HG03565 (cell line): ENCODE measurements around the gene SIL1.
"Not testable (repeated sequence)": the region's sequence is repeated elsewhere in the genome, so short reads cannot be mapped to it uniquely, and the experiment has no call there.

Source experiments
- ATAC-seq: cut with Tn5 transposase; IDR thresholded peaks from one replicate; pipeline ENCODE4 v1.9.1; 2021; ENCODE audit warnings: mild to moderate bottlenecking, moderate library complexity; ENCODE audit not compliant: unreplicated experiment

The SIL1 gene

GRCh38 chr5:139205124-139205523 is 7.0 kb upstream of the SIL1 start:
- ATAC-seq, result no peak

- no peak for ATAC-seq
These were observed 6.0 kb upstream of the SIL1 start for GRCh38 chr5:139204196-139204595.

GRCh38 chr5:139199321-139199720 is 1.2 kb upstream of the SIL1 start:
- ATAC-seq, result no peak

- no peak for ATAC-seq
These were observed 1.7 kb downstream of the SIL1 start for GRCh38 chr5:139196296-139196956.

DNA sequence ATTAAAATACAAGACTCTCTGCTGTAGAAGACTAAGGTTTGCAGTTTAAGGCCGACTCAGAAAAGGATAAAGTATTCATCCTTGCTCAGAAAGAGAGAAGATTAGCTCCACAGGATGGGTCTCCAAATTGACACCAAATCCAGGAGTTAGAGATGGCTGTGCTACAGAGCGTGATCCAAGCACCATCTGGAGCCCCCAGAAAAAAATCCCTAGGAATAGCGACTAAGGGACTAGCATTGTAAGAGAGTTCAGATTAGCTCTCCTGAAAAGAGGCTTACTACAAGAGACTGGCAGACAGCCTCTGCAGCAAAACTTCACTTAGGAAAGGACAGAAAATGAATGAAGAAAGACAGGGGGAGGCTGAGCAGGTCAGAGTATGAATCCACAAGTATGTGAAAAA is 3.7 kb downstream of the SIL1 start:
- ATAC-seq, result no peak

DNA sequence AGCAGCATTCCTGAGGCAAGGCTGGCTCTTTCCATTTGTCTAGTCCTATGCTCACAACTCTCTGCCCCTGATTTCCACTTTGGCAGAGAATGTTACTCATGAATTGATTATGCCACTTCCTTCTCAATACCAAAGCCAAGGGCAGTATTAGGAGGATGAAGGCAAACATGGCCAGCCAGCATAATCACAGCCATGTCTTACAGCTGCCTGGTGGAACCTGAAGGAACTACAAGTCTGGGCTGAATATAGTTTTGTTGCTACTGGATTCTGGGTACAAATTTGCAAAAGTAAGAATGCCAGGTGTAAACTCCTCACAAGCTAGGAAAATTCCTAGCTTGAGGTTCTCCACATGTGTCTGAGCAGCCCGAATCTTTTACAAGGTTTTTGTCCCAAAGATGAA is 4.2 kb downstream of the SIL1 start:
- no peak for ATAC-seq

- ATAC-seq, result not testable (repeated sequence)
These were observed 5.3 kb downstream of the SIL1 start for GRCh38 chr5:139192906-139193305.

DNA sequence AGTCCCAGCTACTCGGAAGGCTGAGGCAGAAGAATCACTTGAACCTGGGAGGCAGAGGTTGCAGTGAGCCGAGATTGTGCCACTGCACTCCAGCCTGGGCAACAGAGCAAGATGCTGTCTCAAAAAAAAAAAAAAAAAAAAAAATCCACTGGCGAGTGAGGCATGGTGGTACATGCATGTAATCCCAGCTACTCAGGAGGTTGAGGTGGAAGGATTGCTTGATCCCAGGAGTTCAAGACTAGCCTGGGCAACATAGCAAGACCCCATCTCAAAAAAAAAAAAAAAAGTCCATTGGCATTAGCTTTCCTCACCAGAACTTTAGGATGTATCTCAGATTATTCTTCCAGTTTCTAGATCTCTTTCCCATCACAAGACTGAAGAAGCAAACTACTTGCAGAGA is 6.2 kb downstream of the SIL1 start:
- not testable (repeated sequence) for ATAC-seq

- no peak for ATAC-seq
These were observed 8.0 kb downstream of the SIL1 start for GRCh38 chr5:139190125-139190524.

DNA sequence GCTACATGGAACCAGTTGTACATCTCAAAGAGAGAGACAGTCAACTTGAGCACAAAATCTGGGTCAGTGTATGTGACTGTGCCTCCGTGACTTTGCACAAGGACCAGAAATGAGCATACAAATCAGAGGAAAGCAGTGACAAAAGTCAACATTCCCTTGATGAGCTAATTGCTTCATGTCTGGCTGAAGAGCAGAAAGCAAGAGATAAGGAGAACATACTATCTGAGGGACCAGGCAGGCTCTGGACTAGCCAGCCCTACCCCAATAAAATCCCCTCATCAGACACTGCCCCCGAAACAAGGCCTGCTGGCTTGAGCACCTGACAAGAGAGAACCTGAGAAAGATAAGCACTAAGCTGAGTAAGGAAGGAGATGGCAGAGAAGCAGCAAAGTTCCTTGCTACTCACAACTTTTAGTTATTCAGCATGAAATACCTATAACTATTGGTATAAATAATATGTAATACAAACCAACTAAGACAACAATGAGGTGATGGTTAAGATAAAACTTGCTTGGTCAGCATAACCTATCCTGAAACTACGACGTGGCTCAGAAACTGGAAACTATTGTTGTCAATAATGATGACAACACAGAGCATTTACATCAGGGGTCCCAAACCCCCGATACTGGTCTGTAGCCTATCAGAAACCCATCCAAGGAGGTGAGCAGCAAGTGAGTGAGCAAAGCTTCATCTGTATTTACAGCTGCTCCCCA is 9.5 kb downstream of the SIL1 start:
- no peak for ATAC-seq

DNA sequence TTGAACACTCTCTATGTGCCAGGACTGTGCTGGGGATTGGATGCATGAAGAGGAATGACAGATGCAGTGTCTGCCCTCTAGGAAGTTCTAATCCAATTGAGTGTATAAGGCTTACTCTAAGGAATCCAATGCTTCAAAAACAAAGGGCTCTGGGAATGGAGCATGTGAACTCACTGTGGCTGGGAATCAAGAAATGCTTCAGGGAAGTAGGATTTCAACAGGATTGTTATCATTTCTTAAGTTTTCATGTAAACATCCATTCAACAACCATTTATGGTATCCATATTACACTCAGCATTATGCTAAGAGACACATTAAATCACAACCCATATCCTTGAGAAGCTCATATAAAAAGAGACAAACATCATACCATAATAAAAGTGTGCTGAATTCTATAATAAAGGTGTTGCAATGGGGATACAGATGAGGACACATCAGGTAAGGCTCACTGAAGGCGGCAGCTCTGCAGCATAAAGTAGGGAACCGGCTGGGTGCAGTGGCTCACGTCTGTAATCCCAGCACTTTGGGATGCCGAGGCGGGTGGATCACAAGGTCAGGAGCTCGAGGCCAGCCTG is 11.3 kb downstream of the SIL1 start:
- ATAC-seq, result no peak

DNA sequence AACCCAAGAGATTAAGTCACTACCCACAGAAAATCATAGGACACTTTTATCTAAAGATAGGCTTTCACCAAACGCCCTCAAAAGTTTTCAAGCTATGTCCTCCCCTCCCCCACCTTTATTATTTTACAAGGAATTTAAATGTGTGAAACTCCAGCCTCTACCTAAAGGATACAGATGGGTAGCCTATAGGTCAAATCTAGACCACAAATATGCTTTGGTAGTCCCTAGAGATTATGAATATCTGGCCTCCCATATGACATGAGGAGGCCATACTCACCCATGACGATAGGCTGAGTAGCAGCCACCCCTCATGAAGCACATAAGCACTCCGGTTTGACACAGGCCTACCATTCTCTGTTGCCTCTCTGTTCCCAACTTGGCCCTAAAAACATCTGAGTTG is 11.9 kb downstream of the SIL1 start:
- no peak for ATAC-seq

DNA sequence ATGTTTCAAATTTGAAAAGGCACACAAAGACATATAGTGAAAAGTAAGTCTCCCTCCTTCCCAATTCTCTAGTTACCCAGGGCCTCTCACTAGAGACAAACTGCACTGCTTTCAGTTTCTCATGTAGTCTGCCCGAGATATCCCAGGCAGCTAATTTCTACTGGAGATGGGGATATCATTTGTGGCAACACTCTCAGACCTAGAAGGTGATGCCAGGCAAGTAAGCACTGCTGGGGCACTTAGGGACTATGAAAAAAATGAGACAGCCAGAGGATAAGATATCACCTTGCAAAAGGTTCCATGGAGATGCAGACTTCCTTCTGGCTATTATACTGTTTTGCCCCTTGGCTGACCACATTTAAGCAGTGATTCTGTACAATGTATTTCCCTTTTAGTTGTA is 12.6 kb downstream of the SIL1 start:
- no peak for ATAC-seq

DNA sequence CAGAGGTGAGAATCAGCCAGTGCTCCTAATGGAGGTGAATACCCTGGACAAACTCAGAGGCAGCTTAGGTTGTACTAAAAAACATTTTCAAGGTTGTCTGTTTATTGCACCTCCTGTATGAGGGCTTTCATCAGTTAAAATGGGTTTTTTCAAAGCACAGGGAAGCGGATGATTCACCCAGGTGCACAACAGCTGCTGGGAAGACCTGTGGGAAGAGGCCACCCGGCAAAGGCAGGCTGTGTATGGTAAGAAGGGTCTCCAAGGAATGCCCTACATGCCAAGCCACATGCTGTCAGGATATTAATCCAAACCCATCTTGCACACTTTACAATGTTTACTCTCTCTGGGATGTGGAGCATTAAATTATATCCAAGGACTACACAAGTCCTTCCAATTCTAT is 14.7 kb downstream of the SIL1 start:
- no peak for ATAC-seq

- no peak for ATAC-seq
These were observed 15.5 kb downstream of the SIL1 start for GRCh38 chr5:139182528-139183296.

- no peak for ATAC-seq
These were observed 16.2 kb downstream of the SIL1 start for GRCh38 chr5:139181835-139182452.

DNA sequence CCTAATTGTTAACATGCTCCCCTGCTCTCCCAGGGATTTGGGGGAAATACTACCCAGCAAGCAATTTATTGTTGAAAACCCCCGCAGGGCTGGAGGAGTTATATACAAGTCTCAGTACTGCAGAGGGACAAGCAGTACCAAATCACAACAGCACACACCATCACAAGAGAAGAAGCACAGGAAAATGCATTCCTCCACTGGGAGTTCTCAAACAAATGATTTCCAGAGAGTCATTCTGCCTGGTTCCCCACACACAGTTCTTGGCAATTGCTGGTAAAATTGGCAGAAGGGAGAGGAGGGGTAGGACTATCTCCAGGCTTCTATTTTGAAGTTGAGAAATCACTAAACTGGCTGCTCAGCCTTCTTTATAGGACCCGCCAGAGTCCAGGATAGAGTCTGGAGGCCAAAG is 16.8 kb downstream of the SIL1 start:
- no peak for ATAC-seq

DNA sequence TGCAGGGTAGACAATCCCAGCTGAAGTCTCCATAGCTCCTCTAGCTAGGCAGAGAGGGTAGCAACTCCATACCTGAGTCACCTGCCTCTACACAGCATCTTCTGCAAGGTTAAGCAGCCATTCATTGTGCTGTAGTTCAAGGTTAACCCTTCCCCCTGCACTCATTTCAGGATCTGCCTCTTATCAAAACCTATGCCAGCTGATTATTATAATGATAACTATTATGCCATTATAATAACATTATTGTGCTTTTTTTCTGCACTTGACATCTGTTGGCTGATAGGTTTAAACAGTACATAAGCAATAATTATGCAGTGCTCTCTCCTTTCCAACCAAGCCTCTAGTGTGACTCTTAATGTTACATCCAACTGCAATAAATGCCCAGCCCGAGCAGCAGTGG is 17.3 kb downstream of the SIL1 start:
- no peak for ATAC-seq

DNA sequence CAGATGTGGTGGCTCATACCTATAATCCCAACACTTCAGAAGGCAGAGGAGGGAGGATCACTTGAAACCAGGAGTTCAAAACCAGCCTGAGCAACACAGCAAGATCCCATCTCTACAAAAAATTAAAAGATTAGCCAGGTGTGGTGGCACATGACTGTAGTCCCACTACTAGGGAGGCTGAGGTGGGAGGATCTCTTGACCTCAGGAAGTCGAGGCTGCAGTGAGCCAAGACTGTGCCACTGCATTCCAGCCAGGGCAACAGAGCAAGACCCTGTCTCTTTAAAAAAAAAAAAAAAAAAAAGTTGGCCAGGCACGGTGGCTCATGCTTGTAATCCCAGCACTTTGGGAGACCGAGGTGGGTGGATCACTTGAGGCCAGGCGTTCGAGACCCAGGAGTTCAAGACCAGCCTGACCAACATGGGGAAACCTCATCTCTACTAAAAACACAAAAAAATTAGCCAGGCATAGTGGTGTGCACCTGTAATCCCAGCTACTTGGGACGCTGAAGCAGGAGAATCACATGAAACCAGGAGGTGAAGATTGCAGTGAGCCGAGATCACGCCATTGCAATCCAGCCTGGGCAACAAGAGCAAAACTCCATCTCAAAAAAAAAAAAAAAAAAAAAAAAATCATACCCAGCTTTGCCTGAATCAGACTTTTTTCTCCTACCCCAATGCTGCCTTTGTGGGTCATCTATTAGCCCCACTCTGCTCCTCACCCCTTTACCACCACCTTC is 18.2 kb downstream of the SIL1 start:
- ATAC-seq, result not testable (repeated sequence)

- no peak for ATAC-seq
These were observed 19.2 kb downstream of the SIL1 start for GRCh38 chr5:139178935-139179334.

DNA sequence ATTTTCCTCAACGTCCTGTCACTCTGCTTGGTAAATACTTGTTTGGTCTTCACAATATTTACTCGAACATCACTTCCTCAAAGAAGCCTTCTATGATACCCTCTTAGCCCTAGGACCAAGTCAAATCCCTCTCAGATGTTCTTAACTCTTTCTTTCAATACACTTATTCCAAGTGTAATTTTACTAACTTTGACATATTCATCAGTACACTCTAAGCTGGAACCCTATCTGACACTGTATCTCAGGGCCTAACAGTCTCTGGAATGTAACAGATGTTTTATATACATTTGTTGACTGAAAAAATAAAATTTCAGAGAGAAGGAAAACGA is 19.6 kb downstream of the SIL1 start:
- ATAC-seq, result no peak
